ENCODE data around the gene SLC25A19.

Gene SLC25A19

DNA sequence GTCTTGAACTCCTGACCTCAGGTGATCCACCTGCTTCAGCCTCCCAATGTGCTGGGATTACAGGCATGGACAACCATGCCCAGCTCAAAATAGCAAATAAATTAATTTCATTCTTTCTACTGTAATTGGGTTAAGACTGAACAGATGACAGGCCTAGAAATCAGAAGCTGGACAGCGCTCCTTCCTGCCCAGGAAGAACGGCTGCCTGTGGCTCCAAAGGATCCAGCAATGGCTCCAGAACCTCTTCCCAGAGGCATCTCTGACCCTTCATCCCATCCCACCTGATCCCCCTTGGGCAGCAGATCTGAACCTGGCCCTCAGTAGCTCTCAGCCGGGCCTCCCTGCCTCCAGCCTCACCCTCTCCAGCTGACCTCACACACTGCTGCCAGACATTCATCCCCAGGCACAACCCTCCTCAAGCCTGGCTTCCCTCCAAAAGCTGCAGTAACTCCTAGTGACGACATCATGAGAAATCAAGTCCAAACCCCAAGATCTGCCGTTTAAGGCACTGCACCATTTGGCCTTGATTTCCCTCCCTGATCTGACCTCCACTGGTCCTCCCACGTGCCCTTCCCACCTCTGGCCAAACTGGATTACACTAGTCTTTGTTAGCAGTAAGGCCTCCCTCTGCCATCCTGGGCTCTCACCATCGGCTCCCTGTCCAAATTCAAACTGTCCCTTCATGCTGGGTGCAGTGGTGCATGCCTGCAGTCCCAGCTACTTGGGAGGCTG is 15.1 kb downstream of the SLC25A19 start:
- no peak overlapping the region for H3K4me3 ChIP-seq (ENCODE audit: control insufficient read depth, low read depth, low read length)
- TF ChIP-seq, protein P1, sequence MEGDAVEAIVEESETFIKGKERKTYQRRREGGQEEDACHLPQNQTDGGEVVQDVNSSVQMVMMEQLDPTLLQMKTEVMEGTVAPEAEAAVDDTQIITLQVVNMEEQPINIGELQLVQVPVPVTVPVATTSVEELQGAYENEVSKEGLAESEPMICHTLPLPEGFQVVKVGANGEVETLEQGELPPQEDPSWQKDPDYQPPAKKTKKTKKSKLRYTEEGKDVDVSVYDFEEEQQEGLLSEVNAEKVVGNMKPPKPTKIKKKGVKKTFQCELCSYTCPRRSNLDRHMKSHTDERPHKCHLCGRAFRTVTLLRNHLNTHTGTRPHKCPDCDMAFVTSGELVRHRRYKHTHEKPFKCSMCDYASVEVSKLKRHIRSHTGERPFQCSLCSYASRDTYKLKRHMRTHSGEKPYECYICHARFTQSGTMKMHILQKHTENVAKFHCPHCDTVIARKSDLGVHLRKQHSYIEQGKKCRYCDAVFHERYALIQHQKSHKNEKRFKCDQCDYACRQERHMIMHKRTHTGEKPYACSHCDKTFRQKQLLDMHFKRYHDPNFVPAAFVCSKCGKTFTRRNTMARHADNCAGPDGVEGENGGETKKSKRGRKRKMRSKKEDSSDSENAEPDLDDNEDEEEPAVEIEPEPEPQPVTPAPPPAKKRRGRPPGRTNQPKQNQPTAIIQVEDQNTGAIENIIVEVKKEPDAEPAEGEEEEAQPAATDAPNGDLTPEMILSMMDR (IDR thresholded peaks at IDR 0.05; ENCODE audit: control insufficient read depth, insufficient read depth, low read depth, low read length, missing control alignments) = no peak
- no peak for DNase-seq (ENCODE audit: low read depth)

DNA sequence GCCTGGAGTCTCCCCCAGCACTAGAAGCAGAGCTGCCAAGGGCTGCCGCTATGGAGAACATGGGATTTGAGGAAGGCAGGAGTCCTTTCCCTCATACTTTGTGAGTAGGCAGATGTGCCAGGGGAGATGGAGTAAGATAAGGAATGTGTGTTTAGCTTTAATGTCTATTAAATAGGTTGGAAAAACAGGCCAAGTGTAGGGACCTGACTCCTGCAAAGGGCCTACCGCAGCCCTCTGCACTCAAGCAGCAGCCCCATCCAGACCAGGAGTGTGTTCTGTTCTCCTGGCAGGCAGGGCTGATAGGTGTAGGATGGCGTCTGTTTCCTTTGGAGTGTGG is 16.4 kb downstream of the SLC25A19 start:
- no peak overlapping the region for H3K4me3 ChIP-seq (ENCODE audit: control insufficient read depth, low read depth, low read length)
- TF ChIP-seq, protein P1 (IDR thresholded peaks at IDR 0.05; ENCODE audit: control insufficient read depth, insufficient read depth, low read depth, low read length, missing control alignments) = no peak
- DNase-seq (ENCODE audit: low read depth) = no peak

DNA sequence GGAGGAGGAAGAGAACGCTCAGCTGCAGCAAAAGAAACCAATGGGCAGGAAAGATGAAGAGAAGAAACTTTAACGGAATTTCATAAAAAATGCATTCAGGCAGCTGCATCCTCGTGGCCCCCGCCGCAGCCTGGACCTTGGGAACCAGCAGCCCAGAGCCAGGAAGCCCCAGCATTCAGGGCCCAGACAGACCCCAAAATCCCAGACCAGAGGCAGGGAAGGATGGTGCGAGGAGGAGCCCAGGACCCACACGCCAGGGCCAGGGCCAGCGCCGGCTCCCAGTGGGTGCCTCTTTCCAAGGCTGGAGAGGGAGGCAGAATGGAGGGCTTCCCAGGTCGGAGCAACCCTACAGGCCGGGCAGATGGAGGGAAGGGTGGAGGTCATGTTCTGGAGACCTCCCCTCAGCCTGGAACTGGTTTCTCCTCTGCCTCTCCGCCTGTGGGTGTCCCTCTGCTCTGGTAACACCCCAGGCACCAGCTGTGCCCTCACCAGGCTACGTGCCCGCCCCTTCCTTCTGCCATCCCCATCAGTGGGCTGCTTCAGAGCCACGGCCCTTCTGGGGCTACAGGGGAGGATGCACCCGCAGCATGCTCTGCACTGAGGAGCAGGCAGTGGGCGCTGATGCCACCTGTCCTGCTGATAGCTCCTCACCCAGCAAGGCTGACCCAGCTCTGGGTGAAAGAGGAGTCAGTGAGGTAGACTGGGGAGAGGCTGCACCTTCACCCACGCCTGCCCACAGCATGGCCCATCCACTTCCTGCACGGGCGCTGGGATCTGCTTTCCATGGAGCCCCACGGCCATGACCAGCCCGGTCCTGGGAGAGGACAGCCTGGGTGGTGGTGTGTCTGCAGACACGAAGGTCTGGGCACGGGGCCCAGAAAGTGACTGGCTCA is 17.0 kb downstream of the SLC25A19 start:
- no peak for DNase-seq (ENCODE audit: low read depth)
- TF ChIP-seq, protein P1 (IDR thresholded peaks at IDR 0.05; ENCODE audit: control insufficient read depth, insufficient read depth, low read depth, low read length, missing control alignments) = no peak

DNA sequence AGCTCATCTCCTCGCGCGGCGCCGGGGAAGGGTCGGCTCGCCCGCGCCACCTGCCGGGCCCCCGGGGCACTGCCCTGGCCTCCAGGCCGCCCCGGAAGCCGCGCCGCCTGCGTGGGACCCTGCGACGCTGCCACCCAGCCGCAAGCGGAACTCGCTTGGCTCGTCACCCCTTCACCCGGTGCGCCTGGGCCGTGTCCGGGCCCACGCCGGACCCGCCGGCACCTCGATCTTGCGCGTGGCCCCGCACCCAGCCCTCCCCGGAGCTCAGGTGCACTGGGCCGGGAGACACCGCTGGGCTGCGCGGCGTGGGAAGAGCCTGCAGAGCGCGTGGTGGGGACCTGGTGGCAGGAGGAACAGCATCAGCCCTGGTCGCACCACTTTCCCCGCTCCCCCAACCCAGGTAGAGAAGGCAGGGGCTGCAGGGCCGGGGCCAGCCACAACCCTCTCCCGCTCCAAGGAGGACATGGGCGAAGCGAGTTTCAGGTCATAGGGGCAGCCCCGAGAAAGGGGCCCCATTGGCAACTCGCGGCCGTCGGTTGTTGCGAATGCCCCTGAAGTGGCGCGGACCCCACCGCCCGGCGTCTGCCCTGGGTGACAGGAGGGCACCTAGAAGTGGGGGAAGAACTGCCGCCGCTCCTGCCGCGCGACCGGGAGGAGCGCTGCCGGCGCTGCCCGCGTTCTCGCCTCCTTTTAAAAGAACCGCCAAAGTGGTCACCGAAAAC is 17.8 kb downstream of the SLC25A19 start:
- TF ChIP-seq, protein P1 (IDR thresholded peaks at IDR 0.05; ENCODE audit: control insufficient read depth, insufficient read depth, low read depth, low read length, missing control alignments) = peak; percentile 35
- DNase-seq (ENCODE audit: low read depth) = no peak
- peak overlapping the region; percentile 89 for H3K4me3 ChIP-seq (ENCODE audit: control insufficient read depth, low read depth, low read length)

More for the DNA sequence above, 17.0 kb downstream of the SLC25A19 start:
- H3K4me3 ChIP-seq (ENCODE audit: control insufficient read depth, low read depth, low read length) = peak overlapping the region; percentile 89

DNA sequence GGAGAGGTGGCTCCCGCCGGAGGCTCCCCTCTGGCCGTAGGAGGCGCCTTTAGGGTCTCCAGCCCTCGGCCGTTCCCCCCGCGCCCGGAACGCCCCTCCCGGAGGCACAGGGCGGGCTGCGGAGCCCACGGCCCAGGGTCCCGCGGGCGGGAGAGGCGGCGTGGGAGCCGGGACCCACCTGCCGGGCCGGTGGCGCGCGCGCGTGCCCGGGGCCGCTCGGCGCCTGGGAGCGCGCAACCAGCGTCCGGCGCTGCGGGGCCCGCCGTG is 18.3 kb downstream of the SLC25A19 start, which contains the start of gene MIF4GD:
Gene MIF4GD, minus strand, starts transcription at position 266 of the 267 bp plus-strand sequence. CDS start 1,036 bp downstream, outside the sequence.
- H3K4me3 ChIP-seq (ENCODE audit: control insufficient read depth, low read depth, low read length) = peak within 1 kb of the TSS; percentile 89
- TF ChIP-seq, protein P1 (IDR thresholded peaks at IDR 0.05; ENCODE audit: control insufficient read depth, insufficient read depth, low read depth, low read length, missing control alignments) = no peak
- no peak for DNase-seq (ENCODE audit: low read depth)

DNA sequence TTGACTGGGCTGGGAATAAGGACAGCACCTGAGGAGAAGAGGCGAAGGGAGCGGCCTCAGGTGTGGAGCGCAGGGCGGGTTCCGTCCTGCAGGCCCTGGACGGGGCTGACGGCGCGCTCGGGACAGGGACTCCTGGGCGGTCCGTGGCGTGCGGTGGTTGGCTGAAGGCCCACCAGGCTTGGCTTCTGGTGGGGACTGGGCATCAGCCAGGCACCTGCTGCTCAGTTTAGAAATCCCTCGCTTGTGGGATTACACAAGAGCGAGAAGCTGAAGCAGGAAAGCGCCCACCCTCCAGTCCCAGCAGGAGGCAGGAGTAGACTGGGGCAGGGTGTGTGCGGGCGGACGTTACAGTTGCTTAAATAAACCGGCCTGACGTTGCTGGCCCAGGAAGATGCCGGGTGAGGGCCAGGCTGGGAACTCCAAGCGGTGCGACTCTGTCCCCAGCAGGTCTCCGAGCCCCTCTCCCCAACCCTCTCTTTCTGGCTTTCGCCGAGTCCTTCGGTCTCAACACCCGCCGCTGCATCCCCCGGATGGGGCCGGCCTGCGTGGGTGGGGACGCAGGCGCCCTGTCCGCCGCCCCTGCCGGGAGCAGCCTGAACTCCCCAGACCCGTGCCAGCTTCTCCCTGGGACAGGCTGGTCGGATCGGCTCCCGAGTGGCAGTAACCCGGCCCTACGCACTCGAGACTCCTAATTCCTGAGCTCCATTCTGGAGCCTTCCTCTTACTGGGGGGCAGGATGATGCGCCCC is 18.8 kb downstream of the SLC25A19 start:
- TF ChIP-seq, protein P1 (IDR thresholded peaks at IDR 0.05; ENCODE audit: control insufficient read depth, insufficient read depth, low read depth, low read length, missing control alignments) = peak; percentile 65
- peak overlapping the region; percentile 63 for H3K4me3 ChIP-seq (ENCODE audit: control insufficient read depth, low read depth, low read length)
- no peak for DNase-seq (ENCODE audit: low read depth)
